ENCODE measurements around the gene PCED1B.
"Not testable (repeated sequence)": the region's sequence is repeated elsewhere in the genome, so short reads cannot be mapped to it uniquely, and the experiment has no call there.

PCED1B gene

DNA sequence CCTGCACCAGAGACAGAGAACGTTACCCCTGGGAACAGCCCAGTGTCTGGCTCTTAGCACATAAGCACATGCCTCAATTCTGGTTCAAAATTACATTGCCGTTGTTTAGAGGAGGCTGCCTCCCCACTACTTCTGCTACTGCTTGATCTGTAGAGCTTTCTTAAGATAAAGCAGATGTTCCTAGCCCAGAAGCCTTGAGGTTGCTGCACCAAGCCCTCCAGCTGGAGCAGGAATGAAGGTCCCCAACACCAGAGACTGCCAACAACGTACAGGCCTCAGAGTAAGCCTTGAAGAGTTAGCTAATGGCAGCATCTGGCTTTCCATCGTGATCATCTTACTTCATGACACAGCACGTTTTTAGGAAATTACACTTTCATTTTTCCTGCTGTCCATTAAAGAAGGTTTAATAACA lies 35.1 kb downstream of the PCED1B start:
- no peak overlapping the region for H3K27ac ChIP-seq (ENCODE audit: low read depth in 2 of 2, low read length in 2 of 2)
- no peaks in the 10 kb centered on the region for H3K9me3 ChIP-seq (ENCODE audit: control insufficient read depth in 2 of 2, low read length in 2 of 2)

GRCh38 chr12:47117305-47117704 lies 37.9 kb downstream of the PCED1B start:
- H3K9ac ChIP-seq (ENCODE audit: low read depth in 1 of 2, low read length in 2 of 2); H3K36me3 ChIP-seq (ENCODE audit: control insufficient read depth in 2 of 2, insufficient read depth in 2 of 2, low read length in 2 of 2); H3K27ac ChIP-seq (ENCODE audit: low read depth in 2 of 2, low read length in 2 of 2); H3K27me3 ChIP-seq (ENCODE audit: control insufficient read depth in 2 of 2, insufficient read depth in 2 of 2, low read length in 2 of 2); H3K9me3 ChIP-seq (ENCODE audit: control insufficient read depth in 2 of 2, low read length in 2 of 2); H3K4me1 ChIP-seq (ENCODE audit: control insufficient read depth in 2 of 2, insufficient read depth in 2 of 2, low read length in 2 of 2); H3K4me3 ChIP-seq (ENCODE audit: low read length in 2 of 2): not testable (repeated sequence)

More for the DNA sequence above, 35.1 kb downstream of the PCED1B start:
- H3K4me1 ChIP-seq (ENCODE audit: control insufficient read depth in 2 of 2, insufficient read depth in 2 of 2, low read length in 2 of 2) = peaks cover 0 to 2% of the 10 kb centered on the region in 2 donors
- H3K9ac ChIP-seq (ENCODE audit: low read depth in 1 of 2, low read length in 2 of 2) = no peak overlapping the region
- H3K4me3 ChIP-seq (ENCODE audit: low read length in 2 of 2) = no peak overlapping the region
- no peaks in the 10 kb centered on the region for H3K27me3 ChIP-seq (ENCODE audit: control insufficient read depth in 2 of 2, insufficient read depth in 2 of 2, low read length in 2 of 2)
- H3K36me3 ChIP-seq (ENCODE audit: control insufficient read depth in 2 of 2, insufficient read depth in 2 of 2, low read length in 2 of 2) = no peaks in the 10 kb centered on the region

DNA sequence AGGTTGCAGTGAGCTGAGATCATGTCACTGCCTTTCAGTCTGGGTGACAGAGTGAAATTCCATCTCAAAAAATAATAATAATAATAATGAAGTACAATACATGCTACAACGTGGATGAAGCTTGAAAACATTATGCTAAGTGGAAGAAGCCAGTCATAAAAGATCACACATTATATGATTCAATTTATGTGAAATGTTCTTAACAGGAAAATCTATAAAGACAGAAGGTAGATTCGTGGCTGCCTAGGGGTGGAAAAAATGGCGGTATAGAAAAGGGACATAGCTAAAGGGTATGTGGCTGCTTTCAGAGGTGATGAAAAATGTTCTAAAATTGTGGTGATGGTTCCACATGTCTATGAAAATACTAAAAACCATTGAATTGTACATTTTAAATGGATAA lies 41.3 kb downstream of the PCED1B start:
- H3K4me3 ChIP-seq (ENCODE audit: low read length in 2 of 2) = no peak overlapping the region
- no peaks in the 10 kb centered on the region for H3K27me3 ChIP-seq (ENCODE audit: control insufficient read depth in 2 of 2, insufficient read depth in 2 of 2, low read length in 2 of 2)
- H3K9me3 ChIP-seq (ENCODE audit: control insufficient read depth in 2 of 2, low read length in 2 of 2) = no peaks in the 10 kb centered on the region
- no peak overlapping the region for H3K27ac ChIP-seq (ENCODE audit: low read depth in 2 of 2, low read length in 2 of 2)
- H3K4me1 ChIP-seq (ENCODE audit: control insufficient read depth in 2 of 2, insufficient read depth in 2 of 2, low read length in 2 of 2) = no peaks in the 10 kb centered on the region
- no peaks in the 10 kb centered on the region for H3K36me3 ChIP-seq (ENCODE audit: control insufficient read depth in 2 of 2, insufficient read depth in 2 of 2, low read length in 2 of 2)
- no peak overlapping the region for H3K9ac ChIP-seq (ENCODE audit: low read depth in 1 of 2, low read length in 2 of 2)

- Histone ChIP-seq H3K9me3 (ENCODE audit: control insufficient read depth in 2 of 2, low read length in 2 of 2) (no peaks in the 10 kb centered on the region), H3K36me3 (ENCODE audit: control insufficient read depth in 2 of 2, insufficient read depth in 2 of 2, low read length in 2 of 2) (no peaks in the 10 kb centered on the region), H3K4me3 (ENCODE audit: low read length in 2 of 2) (no peak overlapping the region), H3K4me1 (ENCODE audit: control insufficient read depth in 2 of 2, insufficient read depth in 2 of 2, low read length in 2 of 2) (no peaks in the 10 kb centered on the region), H3K27me3 (ENCODE audit: control insufficient read depth in 2 of 2, insufficient read depth in 2 of 2, low read length in 2 of 2) (no peaks in the 10 kb centered on the region), H3K27ac (ENCODE audit: low read depth in 2 of 2, low read length in 2 of 2) (no peak overlapping the region), H3K9ac (ENCODE audit: low read depth in 1 of 2, low read length in 2 of 2) (no peak overlapping the region)
Observed at GRCh38 chr12:47121146-47121545, 41.7 kb downstream of the PCED1B start.

DNA sequence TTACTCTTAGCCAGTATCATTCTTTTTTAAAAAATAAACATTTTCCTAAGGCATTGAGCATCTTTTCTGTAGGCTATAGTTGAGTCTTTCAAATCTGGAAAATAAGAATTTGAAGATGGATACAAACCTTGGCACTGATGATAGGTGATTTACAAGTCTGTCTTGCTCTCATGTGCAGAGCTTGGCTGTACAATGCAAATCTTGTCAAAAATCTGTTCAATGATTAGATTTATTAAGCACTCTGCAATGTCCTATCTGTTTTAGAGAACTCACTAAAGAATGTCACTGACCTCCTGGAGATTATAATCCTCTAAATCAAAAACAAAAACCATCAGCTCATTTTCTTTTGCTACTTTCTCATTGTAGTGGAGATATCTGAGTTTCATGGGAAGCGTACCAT lies 43.2 kb downstream of the PCED1B start:
- Histone ChIP-seq H3K4me1 (ENCODE audit: control insufficient read depth in 2 of 2, insufficient read depth in 2 of 2, low read length in 2 of 2) (no peaks in the 10 kb centered on the region), H3K9ac (ENCODE audit: low read depth in 1 of 2, low read length in 2 of 2) (no peak overlapping the region), H3K27ac (ENCODE audit: low read depth in 2 of 2, low read length in 2 of 2) (no peak overlapping the region), H3K9me3 (ENCODE audit: control insufficient read depth in 2 of 2, low read length in 2 of 2) (no peaks in the 10 kb centered on the region), H3K36me3 (ENCODE audit: control insufficient read depth in 2 of 2, insufficient read depth in 2 of 2, low read length in 2 of 2) (no peaks in the 10 kb centered on the region), H3K27me3 (ENCODE audit: control insufficient read depth in 2 of 2, insufficient read depth in 2 of 2, low read length in 2 of 2) (no peaks in the 10 kb centered on the region), H3K4me3 (ENCODE audit: low read length in 2 of 2) (no peak overlapping the region)

DNA sequence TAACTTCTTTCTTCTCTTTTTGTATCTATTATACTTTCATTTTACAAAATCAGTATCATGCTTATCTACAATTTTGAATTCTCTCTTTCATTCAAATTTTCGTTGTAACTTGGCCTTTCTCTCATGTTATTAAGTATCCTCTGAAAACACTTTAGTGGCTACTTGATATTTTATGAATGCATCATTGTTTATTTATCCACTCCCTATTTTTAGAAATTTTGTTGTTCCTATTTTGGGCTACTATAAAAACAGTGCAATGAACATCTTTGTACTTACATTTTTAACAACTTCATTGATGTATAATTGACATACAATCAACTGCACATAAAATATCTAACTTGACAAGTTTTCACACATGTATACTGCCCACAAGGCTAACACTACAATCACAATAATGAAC lies 44.3 kb downstream of the PCED1B start:
- Histone ChIP-seq H3K36me3 (ENCODE audit: control insufficient read depth in 2 of 2, insufficient read depth in 2 of 2, low read length in 2 of 2) (no peaks in the 10 kb centered on the region), H3K9me3 (ENCODE audit: control insufficient read depth in 2 of 2, low read length in 2 of 2) (no peaks in the 10 kb centered on the region), H3K4me3 (ENCODE audit: low read length in 2 of 2) (no peak overlapping the region), H3K9ac (ENCODE audit: low read depth in 1 of 2, low read length in 2 of 2) (no peak overlapping the region), H3K4me1 (ENCODE audit: control insufficient read depth in 2 of 2, insufficient read depth in 2 of 2, low read length in 2 of 2) (no peaks in the 10 kb centered on the region), H3K27me3 (ENCODE audit: control insufficient read depth in 2 of 2, insufficient read depth in 2 of 2, low read length in 2 of 2) (no peaks in the 10 kb centered on the region), H3K27ac (ENCODE audit: low read depth in 2 of 2, low read length in 2 of 2) (no peak overlapping the region)

DNA sequence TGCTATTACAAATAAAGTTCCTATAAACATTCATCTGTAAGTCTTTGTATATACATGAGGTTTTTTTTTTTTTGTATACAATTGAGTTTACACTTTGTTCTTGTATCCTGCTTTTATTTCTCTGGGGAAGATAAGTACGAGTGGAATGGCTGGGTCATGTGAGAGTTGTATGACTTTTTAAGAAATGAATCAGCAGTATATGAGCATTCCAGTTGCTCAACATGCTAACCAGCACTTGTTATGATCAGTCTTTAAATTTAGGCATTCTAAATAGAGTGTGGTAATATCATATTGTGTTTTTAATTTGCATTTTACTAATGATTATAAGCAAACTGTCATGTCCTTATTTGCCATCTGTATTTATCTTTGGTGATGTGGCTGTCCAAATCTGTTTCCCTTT lies 45.0 kb downstream of the PCED1B start:
- no peaks in the 10 kb centered on the region for H3K9me3 ChIP-seq (ENCODE audit: control insufficient read depth in 2 of 2, low read length in 2 of 2)
- no peaks in the 10 kb centered on the region for H3K27me3 ChIP-seq (ENCODE audit: control insufficient read depth in 2 of 2, insufficient read depth in 2 of 2, low read length in 2 of 2)
- H3K4me1 ChIP-seq (ENCODE audit: control insufficient read depth in 2 of 2, insufficient read depth in 2 of 2, low read length in 2 of 2) = no peaks in the 10 kb centered on the region
- H3K27ac ChIP-seq (ENCODE audit: low read depth in 2 of 2, low read length in 2 of 2) = no peak overlapping the region
- no peaks in the 10 kb centered on the region for H3K36me3 ChIP-seq (ENCODE audit: control insufficient read depth in 2 of 2, insufficient read depth in 2 of 2, low read length in 2 of 2)
- no peak overlapping the region for H3K9ac ChIP-seq (ENCODE audit: low read depth in 1 of 2, low read length in 2 of 2)
- H3K4me3 ChIP-seq (ENCODE audit: low read length in 2 of 2) = no peak overlapping the region

DNA sequence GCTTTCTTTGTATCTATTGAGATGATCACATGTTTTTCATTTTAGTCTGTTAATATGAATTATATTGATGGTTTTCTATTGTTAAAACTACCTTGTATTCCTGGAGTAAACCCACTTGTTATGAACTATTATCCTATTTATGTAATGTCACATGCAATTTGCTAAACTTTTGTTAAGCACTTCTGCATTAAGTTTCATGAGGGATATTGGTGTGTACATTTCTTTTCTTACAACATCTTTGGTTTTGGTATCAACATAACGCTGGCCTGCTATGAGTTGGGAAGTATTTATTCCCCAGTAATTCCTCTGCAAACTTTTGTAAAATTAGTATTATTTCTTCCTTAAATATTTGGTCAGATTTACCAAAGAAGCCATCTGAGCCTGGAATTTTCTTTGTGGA lies 46.8 kb downstream of the PCED1B start:
- Histone ChIP-seq H3K9ac (ENCODE audit: low read depth in 1 of 2, low read length in 2 of 2) (no peak overlapping the region), H3K27ac (ENCODE audit: low read depth in 2 of 2, low read length in 2 of 2) (no peak overlapping the region), H3K4me3 (ENCODE audit: low read length in 2 of 2) (no peak overlapping the region), H3K27me3 (ENCODE audit: control insufficient read depth in 2 of 2, insufficient read depth in 2 of 2, low read length in 2 of 2) (no peaks in the 10 kb centered on the region), H3K4me1 (ENCODE audit: control insufficient read depth in 2 of 2, insufficient read depth in 2 of 2, low read length in 2 of 2) (no peaks in the 10 kb centered on the region), H3K36me3 (ENCODE audit: control insufficient read depth in 2 of 2, insufficient read depth in 2 of 2, low read length in 2 of 2) (no peaks in the 10 kb centered on the region), H3K9me3 (ENCODE audit: control insufficient read depth in 2 of 2, low read length in 2 of 2) (no peaks in the 10 kb centered on the region)

- no peaks in the 10 kb centered on the region for H3K9me3 ChIP-seq (ENCODE audit: control insufficient read depth in 2 of 2, low read length in 2 of 2)
- H3K27ac ChIP-seq (ENCODE audit: low read depth in 2 of 2, low read length in 2 of 2) = no peak overlapping the region
- H3K4me1 ChIP-seq (ENCODE audit: control insufficient read depth in 2 of 2, insufficient read depth in 2 of 2, low read length in 2 of 2) = no peaks in the 10 kb centered on the region
- H3K4me3 ChIP-seq (ENCODE audit: low read length in 2 of 2) = no peak overlapping the region
- H3K9ac ChIP-seq (ENCODE audit: low read depth in 1 of 2, low read length in 2 of 2) = no peak overlapping the region
- no peaks in the 10 kb centered on the region for H3K27me3 ChIP-seq (ENCODE audit: control insufficient read depth in 2 of 2, insufficient read depth in 2 of 2, low read length in 2 of 2)
- no peaks in the 10 kb centered on the region for H3K36me3 ChIP-seq (ENCODE audit: control insufficient read depth in 2 of 2, insufficient read depth in 2 of 2, low read length in 2 of 2)
Observed at GRCh38 chr12:47131011-47131410, 51.6 kb downstream of the PCED1B start.

- Histone ChIP-seq H3K9ac (ENCODE audit: low read depth in 1 of 2, low read length in 2 of 2) (no peak overlapping the region), H3K36me3 (ENCODE audit: control insufficient read depth in 2 of 2, insufficient read depth in 2 of 2, low read length in 2 of 2) (no peaks in the 10 kb centered on the region), H3K4me3 (ENCODE audit: low read length in 2 of 2) (no peak overlapping the region), H3K27ac (ENCODE audit: low read depth in 2 of 2, low read length in 2 of 2) (no peak overlapping the region), H3K27me3 (ENCODE audit: control insufficient read depth in 2 of 2, insufficient read depth in 2 of 2, low read length in 2 of 2) (no peaks in the 10 kb centered on the region), H3K9me3 (ENCODE audit: control insufficient read depth in 2 of 2, low read length in 2 of 2) (no peaks in the 10 kb centered on the region), H3K4me1 (ENCODE audit: control insufficient read depth in 2 of 2, insufficient read depth in 2 of 2, low read length in 2 of 2) (no peaks in the 10 kb centered on the region)
Observed at GRCh38 chr12:47134005-47134404, 54.6 kb downstream of the PCED1B start.

GRCh38 chr12:47135578-47135977 lies 56.2 kb downstream of the PCED1B start:
- no peak overlapping the region for H3K9ac ChIP-seq (ENCODE audit: low read depth in 1 of 2, low read length in 2 of 2)
- H3K27me3 ChIP-seq (ENCODE audit: control insufficient read depth in 2 of 2, insufficient read depth in 2 of 2, low read length in 2 of 2) = no peaks in the 10 kb centered on the region
- H3K27ac ChIP-seq (ENCODE audit: low read depth in 2 of 2, low read length in 2 of 2) = no peak overlapping the region
- no peaks in the 10 kb centered on the region for H3K36me3 ChIP-seq (ENCODE audit: control insufficient read depth in 2 of 2, insufficient read depth in 2 of 2, low read length in 2 of 2)
- no peaks in the 10 kb centered on the region for H3K4me1 ChIP-seq (ENCODE audit: control insufficient read depth in 2 of 2, insufficient read depth in 2 of 2, low read length in 2 of 2)
- H3K9me3 ChIP-seq (ENCODE audit: control insufficient read depth in 2 of 2, low read length in 2 of 2) = no peaks in the 10 kb centered on the region
- no peak overlapping the region for H3K4me3 ChIP-seq (ENCODE audit: low read length in 2 of 2)

All from mucosa of rectum (tissue), 2 donors.